Lower leg skin (tissue), 3 donors: ENCODE data around the gene BCL7B.

Source experiments
- CTCF ChIP-seq, 3 donors: fragments of 450-650 bp; IDR thresholded peaks; one replicate each; pipeline ENCODE4 v1.5.1; 2016; ENCODE audit warnings: antibody characterized with exemption in 3 of 3, mild to moderate bottlenecking in 3 of 3, moderate library complexity in 2 of 3
- POLR2A ChIP-seq, 2 donors: fragments of 450-650 bp; IDR thresholded peaks; one replicate each; pipeline ENCODE4 v1.6.1; 2016 to 2017; ENCODE audit warnings: antibody characterized with exemption in 2 of 2, mild to moderate bottlenecking in 1 of 2, moderate library complexity in 1 of 2

- TF ChIP-seq CTCF (IDR thresholded peaks at IDR 0.05) = no peak
- TF ChIP-seq POLR2A (IDR thresholded peaks at IDR 0.05) = no peak
These were observed 40.7 kb upstream of the BCL7B start for GRCh38 chr7:73597978-73598782.
